ENCODE data around the gene LRRC7.

The LRRC7 gene

DNA sequence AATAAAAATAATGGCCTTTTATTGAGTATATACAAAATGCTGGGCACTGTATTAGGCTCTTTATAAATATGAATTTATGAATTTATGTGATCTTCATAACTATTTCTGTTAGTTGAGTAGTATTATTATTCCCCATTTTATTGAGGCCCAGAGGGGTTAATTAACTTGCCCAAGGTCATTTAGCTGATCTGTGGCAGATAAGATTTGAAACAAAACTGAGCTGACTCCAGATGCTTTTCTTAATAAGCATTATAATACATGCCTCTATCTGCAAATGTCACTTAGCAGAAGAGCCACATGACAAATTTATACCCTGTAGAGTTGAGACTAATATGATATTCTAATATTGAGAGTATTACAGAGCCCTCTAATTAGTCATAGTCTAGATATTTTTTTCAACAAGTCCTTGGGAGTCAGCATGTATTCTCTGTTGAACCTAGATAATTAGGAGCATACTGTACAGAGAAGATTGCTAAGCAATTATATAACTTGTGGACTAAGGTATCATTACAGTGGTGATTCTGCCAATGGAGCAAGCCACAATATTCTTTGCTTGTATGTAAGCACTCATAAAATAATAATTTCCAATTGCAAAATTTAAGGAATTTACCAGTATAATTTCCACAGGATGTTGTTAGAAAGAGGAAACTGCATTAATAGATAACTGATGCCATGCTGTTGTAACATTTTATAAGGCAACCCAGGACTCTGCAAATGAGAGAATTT is 525.7 kb downstream of the LRRC7 start:
- no peak for DNase-seq (ENCODE audit: low read depth)

DNA sequence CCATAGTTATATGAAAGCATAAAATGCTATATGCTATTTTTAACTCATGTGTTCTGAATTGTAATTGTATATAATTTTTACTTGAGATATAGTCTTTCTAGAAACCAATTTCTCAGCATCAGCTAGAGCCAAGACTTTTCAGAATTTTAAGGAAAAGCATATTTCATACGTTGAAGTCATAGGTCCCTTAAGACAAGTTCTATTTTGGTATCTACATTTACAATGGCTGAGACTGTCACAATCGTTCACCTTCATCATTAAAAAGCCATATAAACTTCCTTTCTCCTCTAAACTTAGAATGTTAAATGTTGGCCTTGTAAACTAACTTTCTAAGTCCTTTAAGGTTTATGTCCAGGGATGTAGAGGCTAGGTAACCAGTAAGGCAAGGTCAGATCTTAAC is 533.5 kb downstream of the LRRC7 start:
- DNase-seq (ENCODE audit: low read depth): no peak

DNA sequence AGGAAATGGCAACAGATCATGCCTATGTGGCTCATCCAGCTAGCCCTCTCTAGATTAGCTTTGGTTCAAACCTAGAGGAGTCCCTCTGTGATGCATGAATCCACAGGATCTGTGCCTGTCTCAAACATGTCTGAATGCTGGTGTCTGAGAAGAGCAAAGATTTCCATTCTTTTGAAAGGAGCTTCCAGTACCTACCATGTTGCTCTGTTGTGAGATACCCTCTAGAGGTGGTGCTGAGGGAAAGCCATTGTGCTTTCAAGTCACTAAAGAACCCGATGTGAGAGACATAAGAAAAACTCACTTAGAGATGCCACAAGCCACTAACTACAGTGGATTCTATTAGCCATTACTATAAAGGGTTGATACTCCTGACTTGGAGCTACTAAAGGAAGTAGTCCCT is 534.1 kb downstream of the LRRC7 start:
- DNase-seq (ENCODE audit: low read depth): no peak

DNA sequence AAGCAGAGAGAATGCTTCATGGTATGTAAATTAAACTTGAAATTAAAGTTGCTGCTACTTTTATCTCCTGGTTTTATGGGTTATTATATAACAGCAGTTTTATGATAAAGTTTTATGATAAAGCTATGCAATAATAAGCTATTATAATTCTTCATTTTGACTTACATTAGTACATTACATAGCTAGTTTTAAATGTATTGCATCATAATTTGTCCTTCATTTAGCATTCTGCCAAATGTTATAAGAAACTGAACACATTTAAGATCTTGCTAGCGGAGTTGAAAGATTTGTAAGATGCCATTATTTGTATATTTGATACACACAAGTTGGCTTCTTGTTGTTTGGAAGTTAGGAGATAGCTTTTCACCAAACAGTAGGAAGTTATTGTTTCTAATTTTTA is 536.0 kb downstream of the LRRC7 start:
- DNase-seq (ENCODE audit: low read depth): no peak

DNA sequence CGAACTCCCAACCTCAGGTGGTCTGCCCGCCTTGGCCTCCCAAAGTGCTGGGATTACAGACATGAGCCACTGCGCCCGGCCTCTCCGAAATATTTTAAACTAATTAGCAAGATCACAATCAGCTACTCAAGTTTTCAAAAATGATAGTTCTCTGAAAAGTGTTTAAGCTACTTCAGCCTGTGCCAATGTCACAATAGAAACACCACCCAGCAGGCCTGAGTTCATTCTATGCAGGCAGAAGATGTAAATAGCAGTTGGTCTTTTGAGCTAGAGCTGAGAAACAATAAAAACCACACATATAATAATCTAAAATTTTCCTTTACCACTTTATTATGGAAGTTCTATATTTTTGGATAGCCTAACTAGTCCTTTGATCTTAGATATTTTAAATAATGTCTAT is 541.5 kb downstream of the LRRC7 start:
- no peak for DNase-seq (ENCODE audit: low read depth)

DNA sequence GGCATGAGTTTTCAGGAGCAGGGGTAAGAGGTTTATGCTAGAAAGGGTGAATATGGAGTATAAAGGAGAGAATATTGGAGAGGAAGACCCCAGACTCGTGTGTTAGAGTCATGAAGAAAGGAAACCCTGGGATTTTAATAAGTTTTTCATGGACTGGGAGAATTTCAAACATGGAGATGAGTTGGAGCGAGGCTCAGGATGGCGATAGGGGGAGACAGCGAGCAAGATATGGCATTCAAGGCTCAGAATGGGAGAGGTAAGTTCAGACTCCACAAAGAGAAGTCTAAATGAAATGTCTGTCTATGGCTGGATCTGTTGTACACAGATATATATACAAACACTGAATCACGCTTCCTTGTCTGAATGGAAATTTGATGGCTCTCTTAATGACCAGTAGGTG is 545.1 kb downstream of the LRRC7 start:
- no peak for DNase-seq (ENCODE audit: low read depth)

DNA sequence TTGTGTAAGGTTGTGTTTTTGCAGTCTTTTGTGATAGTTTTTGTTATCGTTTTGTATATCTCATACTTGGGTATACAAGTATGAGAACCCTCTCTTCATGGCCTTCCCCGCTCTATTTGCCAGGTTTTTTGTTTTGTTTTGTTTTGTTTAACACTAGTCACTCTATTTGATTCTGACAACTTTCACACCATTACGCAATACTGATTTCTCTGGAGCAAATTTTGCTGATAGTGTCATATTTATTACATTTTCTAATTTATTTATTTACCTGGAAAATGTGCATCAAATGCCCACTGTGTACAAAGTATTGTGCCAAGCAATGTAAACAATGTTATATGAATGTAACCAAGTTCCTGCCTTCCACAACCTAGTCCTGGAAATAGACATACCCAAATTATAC is 547.6 kb downstream of the LRRC7 start:
- no peak for DNase-seq (ENCODE audit: low read depth)

DNA sequence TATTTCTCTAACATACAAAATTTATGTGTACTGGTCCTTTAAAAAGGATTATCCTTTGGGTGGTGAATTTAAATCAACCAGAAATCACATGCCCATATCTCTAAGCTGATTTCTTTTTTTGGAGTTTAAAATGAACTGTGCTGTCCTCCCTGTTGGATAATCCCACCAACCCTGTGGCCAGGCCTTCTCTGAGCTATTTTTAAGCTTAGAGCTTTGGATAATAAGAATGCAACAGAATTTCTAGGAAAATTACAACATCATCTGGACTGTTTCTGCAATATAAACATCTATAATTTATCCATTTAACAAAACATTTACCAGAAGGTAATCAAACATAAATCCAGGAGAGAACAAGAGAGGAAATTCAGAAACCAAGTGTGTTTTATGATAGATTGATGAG is 549.3 kb downstream of the LRRC7 start:
- DNase-seq (ENCODE audit: low read depth): no peak

DNA sequence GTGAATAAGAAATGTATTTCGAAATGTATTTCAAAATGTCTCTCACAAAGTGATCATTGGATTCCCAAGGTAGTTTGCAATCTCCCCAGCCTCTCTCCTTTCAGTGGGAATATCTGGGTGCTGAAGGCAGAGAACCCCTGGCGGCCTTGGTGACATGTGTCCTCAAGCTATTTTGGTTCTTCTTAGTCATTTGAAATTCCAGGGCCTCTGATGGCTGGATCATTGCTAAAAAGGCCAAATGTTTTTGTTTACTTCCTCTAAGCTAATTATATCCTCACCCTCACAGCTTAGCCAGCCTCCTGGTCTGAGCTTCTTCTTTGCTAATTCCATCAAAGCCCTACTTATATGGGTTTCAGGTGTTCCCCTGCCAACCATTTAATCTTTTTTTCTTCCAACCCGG is 566.4 kb downstream of the LRRC7 start:
- DNase-seq (ENCODE audit: low read depth): no peak

DNA sequence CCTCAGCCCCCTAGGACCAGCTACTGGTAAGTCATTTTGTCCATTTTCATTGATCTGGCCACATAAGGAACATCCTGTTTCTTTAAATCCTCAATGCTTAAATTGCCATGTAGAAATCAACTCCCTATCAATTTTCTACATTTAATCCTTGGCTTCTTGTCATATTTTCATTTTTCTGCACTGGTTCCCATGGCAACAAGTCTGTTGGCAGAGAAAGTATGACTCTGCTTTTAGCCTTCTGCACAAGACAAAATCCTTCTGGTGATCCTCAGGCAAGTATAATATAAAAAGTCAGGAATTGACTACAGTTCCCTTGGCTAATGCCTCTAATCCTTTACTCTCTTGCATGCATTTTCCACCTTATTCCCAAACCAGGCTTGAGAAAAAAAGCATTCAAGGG is 572.6 kb downstream of the LRRC7 start:
- peak; percentile 69 for DNase-seq (ENCODE audit: low read depth)

DNA sequence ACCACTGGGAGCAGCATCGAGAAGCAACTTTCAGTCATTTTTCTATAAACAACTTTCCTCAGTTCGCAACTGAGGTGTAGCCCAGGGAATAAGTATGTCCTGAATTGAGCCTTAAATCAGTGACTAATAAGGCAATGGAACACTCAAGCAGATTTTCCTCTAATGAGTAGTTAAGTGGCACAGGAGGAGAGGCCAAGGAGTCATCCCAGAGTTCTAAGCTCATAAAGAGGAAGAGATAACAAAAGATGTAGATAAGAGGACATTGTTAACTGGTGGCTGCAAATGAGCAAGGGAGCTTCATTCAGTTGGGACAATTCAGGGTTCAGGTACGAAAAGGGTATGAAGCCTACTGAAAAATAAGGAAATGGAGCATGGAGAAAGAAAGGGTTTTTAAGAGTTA is 573.2 kb downstream of the LRRC7 start:
- DNase-seq (ENCODE audit: low read depth): peak; percentile 42

DNA sequence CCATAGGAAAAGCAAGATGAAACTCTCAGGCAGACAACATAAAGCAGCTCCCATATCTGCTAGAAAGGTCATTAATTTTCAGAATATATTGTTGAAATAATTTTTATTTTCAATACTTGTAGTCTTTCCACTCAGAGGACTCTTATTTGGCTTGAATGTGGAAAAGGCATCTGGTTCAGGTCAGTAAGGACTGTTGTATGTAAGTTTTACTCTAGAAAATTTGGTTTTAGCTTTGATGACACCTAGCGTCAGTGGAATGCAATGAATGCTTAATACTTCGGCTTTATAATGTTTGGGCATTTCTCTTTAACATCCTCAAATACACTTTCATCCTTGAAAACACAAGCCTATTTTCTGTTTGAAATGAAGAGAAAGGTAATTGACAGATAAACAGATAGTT is 574.4 kb downstream of the LRRC7 start:
- peak; percentile 35 for DNase-seq (ENCODE audit: low read depth)

DNA sequence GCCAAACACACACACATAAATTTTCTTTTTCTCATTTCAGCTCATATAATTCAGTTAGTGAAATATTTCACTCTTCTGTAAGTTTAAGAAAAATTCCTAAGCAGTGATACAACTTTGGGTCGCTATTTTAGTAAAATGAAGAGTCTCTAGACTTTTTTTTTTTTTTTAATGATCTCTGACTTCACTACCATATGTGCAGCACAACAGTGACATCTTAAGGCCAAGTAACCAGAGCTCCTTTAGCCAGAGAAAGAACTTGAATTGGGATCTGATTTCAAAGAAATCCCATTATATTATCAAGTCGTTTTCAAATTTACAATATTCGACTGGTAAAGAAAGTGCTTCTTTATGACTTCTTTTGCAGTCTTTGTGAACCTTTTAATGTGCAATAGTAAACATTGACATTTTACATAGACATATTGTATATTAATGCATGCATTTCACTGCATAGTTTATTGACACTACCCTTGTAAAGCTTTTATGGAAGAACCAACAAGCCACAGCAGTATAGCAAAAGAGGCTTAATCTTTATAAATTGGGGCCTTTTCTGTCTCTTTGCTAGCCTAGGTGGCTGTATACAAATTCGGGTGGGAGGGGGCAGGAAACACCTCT is 575.4 kb downstream of the LRRC7 start:
- peak; percentile 16 for DNase-seq (ENCODE audit: low read depth)

DNA sequence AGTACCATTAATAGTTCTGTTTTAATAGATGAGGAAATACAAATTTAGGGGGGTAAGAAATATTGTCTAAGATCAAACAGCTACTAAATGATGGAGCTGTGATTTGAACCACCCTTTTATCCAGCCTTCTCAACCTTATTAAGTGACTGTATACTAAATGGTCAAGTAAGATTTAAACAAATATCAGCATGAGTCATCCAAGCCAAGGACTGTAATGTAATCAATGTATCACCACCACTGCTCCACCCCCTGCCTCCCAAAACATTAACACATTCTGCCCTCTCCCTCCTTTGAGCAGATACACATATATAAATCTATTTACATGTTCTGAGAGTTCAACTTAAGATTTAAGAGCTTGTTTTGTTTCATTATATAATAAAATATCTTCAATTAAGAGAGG is 578.8 kb downstream of the LRRC7 start:
- DNase-seq (ENCODE audit: low read depth): peak; percentile 2

DNA sequence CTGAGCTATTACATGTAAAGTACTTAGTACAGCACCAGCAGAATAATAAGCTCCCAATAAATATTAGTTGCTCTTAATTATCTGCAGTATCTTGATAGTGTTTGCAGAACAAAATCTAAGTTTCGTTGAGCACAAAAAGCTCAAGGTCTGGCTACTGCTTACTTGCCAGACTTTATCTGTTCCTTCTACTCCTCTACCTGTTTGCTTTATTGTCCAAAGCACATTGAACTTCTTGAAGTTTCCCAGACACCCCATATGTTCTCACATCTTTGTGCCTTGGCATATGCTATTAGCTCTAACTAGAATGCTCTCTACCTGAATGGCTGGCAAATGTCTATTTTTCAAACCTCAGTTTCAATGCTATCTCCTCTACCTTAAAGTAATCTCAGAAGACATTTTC is 582.7 kb downstream of the LRRC7 start:
- DNase-seq (ENCODE audit: low read depth): no peak

DNA sequence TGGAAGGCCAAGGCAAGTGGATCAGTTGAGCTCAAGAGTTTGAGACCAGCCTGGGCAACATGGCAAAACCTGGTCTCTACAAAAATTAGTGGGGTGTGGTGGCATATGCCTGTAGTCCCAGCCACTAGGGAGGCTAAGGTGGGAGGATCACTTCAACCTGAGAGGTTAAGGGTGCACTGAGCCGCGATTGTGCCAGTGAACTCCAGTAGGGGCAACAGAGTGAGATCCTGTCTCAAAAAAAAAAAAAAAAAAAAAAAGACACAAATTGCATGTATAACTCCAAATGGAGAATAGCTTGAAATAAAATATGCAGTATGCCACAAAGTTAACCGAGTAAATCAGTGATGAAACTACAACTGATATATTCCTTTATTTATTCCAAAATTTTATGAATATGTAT is 586.0 kb downstream of the LRRC7 start:
- no peak for DNase-seq (ENCODE audit: low read depth)

DNA sequence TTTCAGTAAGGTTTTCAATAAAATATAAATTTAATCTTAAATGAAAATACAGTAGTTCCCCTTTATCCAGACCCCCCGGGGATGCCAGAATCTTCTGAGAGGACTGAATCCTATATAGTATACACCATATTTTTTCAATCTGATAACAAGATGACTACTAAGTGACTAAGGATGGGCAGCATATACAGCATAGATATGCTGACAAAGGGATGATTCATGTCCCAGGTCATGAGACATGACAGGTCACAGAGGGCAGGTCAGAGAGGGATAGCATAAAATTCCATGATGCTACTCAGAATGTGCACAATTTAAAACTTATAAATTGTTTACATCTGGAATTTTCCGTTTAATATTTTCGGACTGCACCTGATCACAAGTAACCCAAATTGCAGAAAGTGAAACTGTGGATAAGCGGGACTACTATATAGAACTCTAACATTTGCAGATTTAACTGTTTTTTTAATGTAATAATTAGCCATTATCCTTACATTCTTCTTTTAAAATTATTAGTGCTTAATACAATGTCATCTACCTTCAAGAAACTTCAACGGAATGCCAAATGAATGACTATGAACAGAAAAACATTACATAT is 588.9 kb downstream of the LRRC7 start:
- peak; percentile 34 for DNase-seq (ENCODE audit: low read depth)

DNA sequence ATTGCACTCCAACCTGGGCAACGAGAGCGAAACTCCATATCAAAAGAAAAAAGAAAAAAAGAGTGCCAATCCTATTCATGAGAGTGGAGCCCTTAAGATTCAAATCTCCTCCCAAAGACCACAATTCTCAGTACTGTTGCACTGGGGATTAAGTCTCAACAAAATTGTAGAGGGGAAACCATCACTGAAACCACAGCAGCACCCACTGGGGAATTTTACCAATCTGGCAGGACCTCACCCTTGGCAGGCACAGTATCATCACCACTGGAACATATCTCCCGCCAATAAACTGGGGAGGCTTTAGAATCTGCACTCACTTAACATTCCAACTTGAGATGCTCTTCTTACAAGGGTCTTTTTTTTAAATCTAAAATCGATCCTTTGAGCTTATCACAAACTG is 596.6 kb downstream of the LRRC7 start:
- DNase-seq (ENCODE audit: low read depth): no peak

DNA sequence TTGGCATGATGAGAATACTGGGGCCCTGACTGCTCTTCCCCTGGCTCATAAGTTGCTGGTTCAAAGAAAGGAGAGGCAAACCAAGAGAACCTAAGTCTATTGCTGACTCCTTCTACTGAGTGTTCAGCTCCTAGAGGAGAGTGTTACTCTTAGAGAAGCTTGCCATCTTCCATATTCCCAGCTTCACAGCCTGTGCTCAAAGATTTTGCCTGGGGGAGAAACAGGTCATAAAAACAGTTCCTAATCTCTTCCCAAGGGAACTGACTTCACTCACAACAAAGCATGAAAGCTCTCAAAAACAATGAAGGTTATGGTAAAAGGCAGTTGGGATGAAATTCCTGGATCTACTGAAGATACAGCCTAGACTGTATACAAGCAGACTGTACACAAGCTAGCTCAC is 600.6 kb downstream of the LRRC7 start:
- no peak for DNase-seq (ENCODE audit: low read depth)

DNA sequence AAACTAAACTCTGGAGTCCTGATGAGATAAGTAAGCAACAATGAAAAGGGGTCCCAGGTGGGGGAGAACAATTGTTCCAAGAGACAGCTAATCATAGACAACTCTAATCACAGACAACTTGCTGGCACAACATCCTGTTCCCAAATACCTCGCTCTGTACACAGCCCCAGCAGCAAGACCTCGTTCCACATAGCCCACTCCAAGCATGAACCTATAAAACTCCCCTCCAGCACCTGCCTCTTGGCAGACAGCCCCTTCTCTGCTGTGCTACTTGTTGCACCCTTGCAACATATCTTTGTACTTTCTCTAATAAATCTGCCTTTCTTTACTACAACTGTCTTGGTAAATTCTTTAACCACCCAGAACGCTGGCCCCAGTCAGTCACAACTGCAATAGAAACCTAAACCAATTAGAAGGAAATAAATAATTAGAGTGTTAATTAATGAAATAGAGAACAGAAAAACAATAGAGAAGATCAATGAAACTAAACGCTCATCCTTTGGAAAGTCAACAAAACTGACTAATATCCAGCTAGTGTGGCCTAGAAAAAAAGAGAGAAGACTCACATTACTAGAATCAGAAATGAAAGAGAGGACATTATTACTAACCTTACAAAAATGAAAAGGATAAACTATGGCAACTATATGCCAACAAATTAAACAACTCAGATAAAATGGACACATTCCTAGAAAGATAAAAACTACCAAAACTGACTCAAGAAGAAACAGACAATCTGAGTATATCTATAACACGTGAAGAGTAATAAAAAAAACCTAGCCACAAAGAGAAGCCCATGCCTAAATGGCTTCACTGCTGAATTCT is 601.5 kb downstream of the LRRC7 start:
- peak; percentile 19 for DNase-seq (ENCODE audit: low read depth)

DNA sequence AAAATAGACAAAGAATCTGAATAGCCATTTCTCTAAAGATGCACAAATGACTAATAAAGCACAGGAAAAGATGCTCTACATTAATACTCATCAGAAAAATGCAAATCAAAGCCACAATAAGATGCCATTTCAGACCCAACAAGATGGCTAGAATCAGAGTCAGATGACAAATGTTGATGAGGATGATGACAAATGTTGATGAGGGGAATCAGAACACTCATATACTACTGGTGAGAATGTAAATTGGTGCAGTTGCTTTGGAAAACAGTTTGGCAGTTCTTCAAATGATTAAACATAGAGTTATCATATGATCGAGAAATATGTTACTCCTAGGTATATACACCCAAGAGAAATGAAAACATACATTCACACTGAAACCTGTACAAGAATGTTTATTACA is 603.8 kb downstream of the LRRC7 start:
- DNase-seq (ENCODE audit: low read depth): no peak

Measured in amniotic epithelial cell (primary cell).